Measurements from ENCODE around the gene MAGEB4. TPM values are rescaled to one million over a fixed set of nuclear protein-coding genes. Genes with fewer than 3 reads are reported as not detected.

The MAGEB4 gene
- total and polyA plus RNA-seq, 2 experiments from 2014 or later = not detected

GRCh38 chrX:30215357-30215843 is 26.4 kb upstream of the MAGEB4 start, which contains the start of gene MAGEB2:
Gene MAGEB2, plus strand, starts transcription at chrX:30215563. Its CDS starts 3,018 bp downstream, at chrX:30218581.
- Histone ChIP-seq H3K79me2 (no peaks in the 10 kb centered on the region), H4K20me1 (ENCODE audit: insufficient read depth, poor library complexity, severe bottlenecking) (no peaks in the 10 kb centered on the region), H3K36me3 (replicated peaks; ENCODE audit: insufficient read depth, low read depth) (no peaks in the 10 kb centered on the region), H3K27ac (no peak within 1 kb of the TSS), H2AFZ (no peak within 1 kb of the TSS), H3K4me3 (no peak within 1 kb of the TSS), H3K9me2 (replicated peaks; ENCODE audit: insufficient read depth) (no peaks in the 10 kb centered on the region), H3K4me1 (ENCODE audit: insufficient read depth) (no peaks in the 10 kb centered on the region), H3K4me2 (no peak within 1 kb of the TSS), H3K9me3 (ENCODE audit: low read depth) (no peaks in the 10 kb centered on the region), H3K27me3 (no peaks in the 10 kb centered on the region)
- TF ChIP-seq CTCF (IDR thresholded peaks at IDR 0.05; ENCODE audit: poor library complexity) (no peak), EZH2 (IDR thresholded peaks at IDR 0.05; ENCODE audit: borderline replicate concordance) (no peak), EZH2phosphoT487 (IDR thresholded peaks at IDR 0.05; ENCODE audit: low read depth, severe bottlenecking, unreplicated experiment) (no peak)
- WGBS (ENCODE audit: low lambda C conversion rate, missing lambda C conversion rate) = 92% methylated on average over 29 of the region's 29 CpGs
- DNase-seq (ENCODE audit: low spot score) = no peak

- DNase-seq (ENCODE audit: low spot score) = no peak
- H3K27me3 ChIP-seq = no peaks in the 10 kb centered on the region
- H3K4me2 ChIP-seq = no peak overlapping the region
- no peaks in the 10 kb centered on the region for H3K79me2 ChIP-seq
- TF ChIP-seq EZH2 (IDR thresholded peaks at IDR 0.05; ENCODE audit: borderline replicate concordance) (no peak), CTCF (IDR thresholded peaks at IDR 0.05; ENCODE audit: poor library complexity) (no peak)
- H3K9me3 ChIP-seq (ENCODE audit: low read depth) = no peaks in the 10 kb centered on the region
- H2AFZ ChIP-seq = no peak overlapping the region
- no peaks in the 10 kb centered on the region for H3K36me3 ChIP-seq (replicated peaks; ENCODE audit: insufficient read depth, low read depth)
- no peaks in the 10 kb centered on the region for H4K20me1 ChIP-seq (ENCODE audit: insufficient read depth, poor library complexity, severe bottlenecking)
- H3K4me3 ChIP-seq = no peak overlapping the region
- H3K9me2 ChIP-seq (replicated peaks; ENCODE audit: insufficient read depth) = no peaks in the 10 kb centered on the region
- WGBS (ENCODE audit: low lambda C conversion rate, missing lambda C conversion rate) = 57% methylated on average over 1 of the region's 1 CpG
- no peak overlapping the region for H3K27ac ChIP-seq
- H3K4me1 ChIP-seq (ENCODE audit: insufficient read depth) = no peaks in the 10 kb centered on the region
These were observed 24.3 kb upstream of the MAGEB4 start for GRCh38 chrX:30217465-30217864.

- Histone ChIP-seq H3K4me3 (no peak overlapping the region), H3K9me3 (ENCODE audit: low read depth) (no peaks in the 10 kb centered on the region), H3K4me2 (no peak overlapping the region), H3K4me1 (ENCODE audit: insufficient read depth) (no peaks in the 10 kb centered on the region), H4K20me1 (ENCODE audit: insufficient read depth, poor library complexity, severe bottlenecking) (no peaks in the 10 kb centered on the region), H3K79me2 (no peaks in the 10 kb centered on the region), H3K27ac (no peak overlapping the region), H2AFZ (no peak overlapping the region), H3K27me3 (no peaks in the 10 kb centered on the region), H3K36me3 (replicated peaks; ENCODE audit: insufficient read depth, low read depth) (no peaks in the 10 kb centered on the region), H3K9me2 (replicated peaks; ENCODE audit: insufficient read depth) (no peaks in the 10 kb centered on the region)
- TF ChIP-seq EZH2 (IDR thresholded peaks at IDR 0.05; ENCODE audit: borderline replicate concordance) (no peak), CTCF (IDR thresholded peaks at IDR 0.05; ENCODE audit: poor library complexity) (no peak), EZH2phosphoT487 (IDR thresholded peaks at IDR 0.05; ENCODE audit: low read depth, severe bottlenecking, unreplicated experiment) (no peak)
- no peak for DNase-seq (ENCODE audit: low spot score)
- WGBS (ENCODE audit: low lambda C conversion rate, missing lambda C conversion rate) = 70% methylated on average over 4 of the region's 4 CpGs
These were observed 22.4 kb upstream of the MAGEB4 start for GRCh38 chrX:30219372-30219771.

- Histone ChIP-seq H3K4me3 (no peak overlapping the region), H3K9me3 (ENCODE audit: low read depth) (no peaks in the 10 kb centered on the region), H3K4me2 (no peak overlapping the region), H3K79me2 (no peaks in the 10 kb centered on the region), H3K9me2 (replicated peaks; ENCODE audit: insufficient read depth) (no peaks in the 10 kb centered on the region), H4K20me1 (ENCODE audit: insufficient read depth, poor library complexity, severe bottlenecking) (no peaks in the 10 kb centered on the region), H3K27me3 (no peaks in the 10 kb centered on the region), H3K4me1 (ENCODE audit: insufficient read depth) (no peaks in the 10 kb centered on the region), H3K27ac (no peak overlapping the region), H2AFZ (no peak overlapping the region), H3K36me3 (replicated peaks; ENCODE audit: insufficient read depth, low read depth) (no peaks in the 10 kb centered on the region)
- DNase-seq (ENCODE audit: low spot score) = no peak
- WGBS (ENCODE audit: low lambda C conversion rate, missing lambda C conversion rate) = 54% methylated on average over 5 of the region's 5 CpGs
- TF ChIP-seq EZH2 (IDR thresholded peaks at IDR 0.05; ENCODE audit: borderline replicate concordance) = no peak
- TF ChIP-seq EZH2phosphoT487 (IDR thresholded peaks at IDR 0.05; ENCODE audit: low read depth, severe bottlenecking, unreplicated experiment) = no peak
- TF ChIP-seq CTCF (IDR thresholded peaks at IDR 0.05; ENCODE audit: poor library complexity) = no peak
These were observed 21.1 kb upstream of the MAGEB4 start for GRCh38 chrX:30220661-30221060.
